ENCODE results near the gene ABCG1. TPM values are rescaled to one million over a fixed set of nuclear protein-coding genes. Genes with fewer than 3 reads are reported as not detected.

Gene ABCG1
- total RNA-seq, 1 donor from 2014 or later = 37.8 TPM

DNA sequence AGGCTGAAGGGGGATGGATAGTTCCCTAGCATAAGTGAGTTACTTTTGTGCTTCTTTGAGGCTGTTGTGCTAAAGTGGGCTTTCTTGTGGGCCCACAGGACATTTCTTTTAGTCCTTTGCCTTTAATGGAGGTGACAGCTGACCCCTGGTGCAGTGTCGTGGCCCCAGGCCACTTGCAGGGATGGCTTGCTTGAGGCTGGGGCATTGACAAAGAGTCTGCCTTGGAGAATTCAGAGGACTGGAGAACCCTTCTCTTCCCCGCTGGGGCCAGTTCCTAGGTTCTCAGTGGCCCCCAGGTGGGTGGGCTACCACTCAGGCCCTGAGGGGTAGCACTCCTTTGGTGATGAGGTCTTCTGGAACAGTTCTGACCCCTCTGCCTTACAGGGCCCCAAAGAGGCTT, 12.8 kb downstream of the ABCG1 start:
- DNase-seq (ENCODE audit: low read depth, low spot score) = no peak

GRCh38 chr21:42232176-42232825, 13.4 kb downstream of the ABCG1 start:
- no peak for DNase-seq (ENCODE audit: low read depth, low spot score)

DNA sequence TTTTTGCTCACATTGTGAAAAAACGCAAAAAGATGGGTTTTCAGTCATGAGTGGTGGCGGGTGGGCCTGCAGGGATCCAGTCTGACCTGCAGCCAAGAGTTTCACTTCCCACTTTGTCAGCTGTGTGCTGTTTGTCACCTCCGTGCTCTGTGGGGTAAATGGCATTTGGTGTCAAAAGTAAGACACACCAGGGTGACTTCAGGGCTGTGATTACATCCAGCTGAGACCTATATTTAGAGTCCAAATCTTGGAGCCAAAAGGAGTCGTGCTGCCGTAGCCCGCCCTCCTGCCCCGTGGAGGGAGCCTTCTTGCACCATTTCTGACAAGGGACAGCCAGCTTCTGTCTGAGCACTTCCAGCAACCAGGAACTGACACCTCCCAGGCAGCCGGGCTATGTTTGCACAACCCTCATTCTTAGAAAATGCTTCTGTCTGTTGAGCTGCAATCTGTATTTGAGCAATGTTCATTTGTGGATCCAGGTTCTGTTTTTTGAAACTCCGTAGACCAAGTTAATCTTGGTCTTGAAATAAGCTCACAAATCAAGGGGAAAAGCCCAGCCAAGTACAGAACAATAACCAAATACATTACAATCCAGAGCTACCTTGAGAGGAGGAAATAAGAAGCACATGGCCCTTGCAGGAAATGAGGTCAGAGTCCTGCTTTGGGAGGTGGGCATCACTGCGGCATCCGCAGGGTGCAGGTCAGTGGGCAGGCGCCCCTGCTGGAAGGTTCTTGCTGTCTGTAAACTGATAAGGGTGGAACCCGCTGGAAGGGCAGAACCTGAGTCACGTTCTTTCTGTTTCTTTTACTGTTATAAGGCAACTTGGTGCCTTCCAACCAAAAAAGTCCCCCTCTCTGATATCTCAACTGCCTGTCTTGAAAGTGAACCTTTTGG, 14.4 kb downstream of the ABCG1 start:
- DNase-seq (ENCODE audit: low read depth, low spot score) = peak; percentile 75

DNA sequence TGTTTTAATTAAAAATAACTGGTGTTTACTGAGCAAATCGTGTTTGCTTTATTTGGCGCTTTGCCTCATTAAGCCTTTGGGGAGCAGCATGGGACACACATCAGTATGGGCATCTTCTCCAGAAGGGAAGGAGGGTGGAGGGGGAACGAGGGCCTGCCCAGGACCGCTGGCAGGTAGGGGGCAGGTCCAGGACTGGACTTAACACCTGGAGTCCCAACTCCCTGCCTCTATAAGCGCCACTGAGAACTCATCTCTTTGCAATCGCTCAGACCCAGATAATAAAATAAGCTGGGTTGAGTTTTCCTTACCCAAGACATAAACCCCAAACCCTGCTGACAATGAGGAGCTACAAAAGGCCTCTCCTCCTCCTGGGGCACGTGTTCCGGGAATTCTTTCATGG, 15.1 kb downstream of the ABCG1 start:
- no peak for DNase-seq (ENCODE audit: low read depth, low spot score)

DNA sequence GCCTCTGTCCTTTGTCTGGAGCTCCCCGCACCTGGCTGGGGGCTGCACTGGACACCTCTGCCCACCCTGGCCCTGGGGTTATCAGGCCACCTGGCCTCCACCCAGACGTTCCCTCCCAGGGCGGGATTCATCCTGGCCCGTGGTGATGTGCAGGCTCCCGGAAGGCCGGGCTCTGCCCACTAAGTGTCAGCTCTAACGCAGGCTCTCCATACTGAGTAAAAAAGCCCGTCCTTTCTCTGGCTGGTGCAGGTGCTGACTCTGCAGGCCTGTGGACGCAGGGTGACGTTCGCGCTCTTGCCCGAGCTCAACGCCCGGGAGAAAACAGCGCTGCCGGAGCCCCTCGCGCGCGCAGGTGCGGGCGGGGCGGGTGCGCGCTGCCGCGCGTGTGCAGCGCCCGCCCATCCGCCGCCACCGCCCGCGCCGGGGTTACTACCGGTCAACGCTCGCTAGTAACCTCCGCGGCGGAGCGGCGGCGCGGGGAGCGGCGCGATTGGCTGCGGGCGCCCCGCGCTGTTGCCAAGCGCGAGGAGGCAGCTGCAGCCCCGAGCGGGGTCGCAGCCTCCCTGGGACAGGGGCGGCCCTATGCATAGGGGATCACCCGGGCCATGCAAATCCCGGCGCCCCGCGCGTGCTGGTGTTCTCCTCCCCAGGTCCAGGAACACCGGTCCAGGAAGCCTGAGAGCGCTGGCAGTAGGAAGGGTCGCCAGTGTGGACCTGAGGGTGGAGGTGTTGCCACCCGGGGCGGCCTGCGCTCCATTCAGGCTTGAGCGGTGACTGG, 15.7 kb downstream of the ABCG1 start:
- DNase-seq (ENCODE audit: low read depth, low spot score) = no peak

GRCh38 chr21:42235593-42235992, 16.7 kb downstream of the ABCG1 start:
- no peak for DNase-seq (ENCODE audit: low read depth, low spot score)

GRCh38 chr21:42236014-42236413, 17.1 kb downstream of the ABCG1 start:
- no peak for DNase-seq (ENCODE audit: low read depth, low spot score)

GRCh38 chr21:42236693-42237092, 17.8 kb downstream of the ABCG1 start:
- no peak for DNase-seq (ENCODE audit: low read depth, low spot score)

DNA sequence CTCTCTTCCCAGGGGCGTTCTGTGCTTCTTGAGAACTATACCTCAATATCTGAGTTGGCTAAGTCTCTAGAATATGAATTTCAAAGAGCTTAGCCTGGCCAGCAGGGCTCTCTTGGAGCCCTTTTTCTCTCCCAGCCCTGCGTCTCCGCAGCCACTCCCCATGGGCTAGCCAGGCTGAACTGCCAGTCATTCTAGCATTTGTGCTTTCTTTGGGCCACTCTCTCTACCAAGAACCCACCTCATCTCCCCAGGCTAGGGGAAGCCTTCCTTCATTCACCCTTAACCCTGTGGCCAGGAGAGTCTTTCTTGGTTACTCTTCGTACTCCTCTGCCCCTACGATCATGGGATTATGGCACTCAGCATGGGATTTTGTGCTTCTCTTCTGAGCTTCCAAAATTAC, 18.2 kb downstream of the ABCG1 start:
- no peak for DNase-seq (ENCODE audit: low read depth, low spot score)

DNA sequence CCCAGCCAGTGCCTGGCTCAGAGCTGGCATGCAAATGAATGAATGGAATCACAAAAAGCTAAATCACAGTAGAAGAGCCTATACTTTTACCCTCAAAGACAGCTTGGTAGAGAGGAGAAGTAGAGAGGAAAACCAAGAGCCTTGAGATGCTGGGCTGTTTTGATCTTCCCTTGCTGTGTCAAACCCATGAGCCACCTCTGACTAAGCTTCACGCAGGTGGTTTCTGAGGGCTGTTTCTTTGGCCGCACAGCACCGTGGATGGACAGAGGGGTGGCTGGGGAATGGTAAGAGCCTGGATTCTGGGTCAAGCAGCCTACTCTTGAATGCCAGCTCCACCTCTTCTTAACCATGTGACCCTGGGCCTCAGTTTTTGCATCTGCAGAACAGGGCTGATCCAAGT, 18.6 kb downstream of the ABCG1 start:
- no peak for DNase-seq (ENCODE audit: low read depth, low spot score)

DNA sequence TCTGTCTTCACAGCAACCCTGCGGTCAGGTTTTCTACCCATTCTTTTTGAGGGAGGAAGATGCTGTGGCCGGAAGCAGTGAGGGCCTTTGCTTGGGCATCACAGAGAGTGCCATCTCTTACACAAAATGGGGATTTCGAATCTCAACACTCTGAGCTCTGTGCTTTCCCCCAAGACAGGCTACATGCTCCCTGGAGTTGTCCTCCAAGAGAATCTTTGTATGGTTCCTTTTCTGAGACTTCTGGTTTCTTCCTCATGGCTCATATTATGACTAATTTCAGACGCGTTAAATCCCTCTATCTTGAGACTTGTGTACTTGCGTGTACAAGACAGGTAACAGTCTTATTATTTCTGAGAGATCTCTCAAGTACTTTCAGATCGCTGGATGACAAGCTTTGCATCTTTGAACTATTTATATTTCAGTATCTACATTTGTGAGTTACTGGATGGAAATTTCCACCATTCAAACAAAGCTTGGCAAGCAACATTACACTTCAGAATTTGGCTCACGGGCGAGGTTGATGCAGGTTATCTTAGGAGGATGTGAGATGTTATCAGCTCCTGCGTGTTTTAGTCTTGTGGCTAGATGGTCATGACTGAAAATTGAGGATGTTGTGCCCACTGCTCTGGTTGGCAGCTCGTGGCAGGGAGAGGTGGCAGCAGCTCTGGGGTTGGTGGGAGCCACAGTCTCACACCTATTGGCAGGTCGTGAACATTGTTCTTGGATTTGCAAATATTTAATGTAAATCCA, 19.4 kb downstream of the ABCG1 start:
- DNase-seq (ENCODE audit: low read depth, low spot score) = no peak

GRCh38 chr21:42239556-42239955, 20.6 kb downstream of the ABCG1 start:
- no peak for DNase-seq (ENCODE audit: low read depth, low spot score)

DNA sequence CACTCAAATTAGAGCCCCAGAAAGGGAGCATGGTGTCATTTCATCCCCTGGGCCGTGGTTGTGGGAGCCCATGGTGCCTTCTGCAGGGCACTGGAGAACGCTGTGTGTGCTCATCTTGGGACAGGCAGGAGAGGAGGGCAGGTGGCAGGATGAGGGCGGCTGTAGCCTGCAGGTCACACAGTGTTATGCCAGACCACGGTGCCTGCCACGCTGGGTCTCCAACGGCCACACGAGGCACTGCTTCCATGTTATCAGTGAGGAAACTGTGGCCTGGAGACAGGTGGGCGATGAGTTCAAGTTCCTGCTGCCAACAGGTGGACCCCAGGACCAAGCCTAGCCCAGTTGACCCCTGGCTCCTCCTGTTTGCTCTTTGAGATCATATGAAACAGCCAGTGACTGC, 21.0 kb downstream of the ABCG1 start:
- DNase-seq (ENCODE audit: low read depth, low spot score) = no peak

DNA sequence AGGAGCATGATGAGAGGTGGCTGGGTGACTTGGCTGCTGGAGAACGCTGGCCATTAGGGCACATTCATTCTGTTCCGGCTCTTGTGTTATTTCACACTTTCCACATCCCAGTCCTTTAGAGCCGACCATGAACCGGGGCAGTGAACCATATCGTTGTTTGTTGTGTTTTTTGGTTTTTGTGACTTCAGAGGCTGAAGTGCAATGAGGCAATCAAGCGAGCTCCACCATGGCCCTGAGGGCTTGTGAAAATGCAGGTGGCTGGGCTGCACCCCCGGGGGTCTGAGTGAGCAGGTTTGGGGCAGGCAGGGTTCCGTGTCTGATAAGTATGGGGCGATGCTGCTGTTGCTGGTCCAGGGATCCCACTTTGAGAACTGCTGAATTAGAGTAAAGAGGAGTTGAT, 23.7 kb downstream of the ABCG1 start:
- DNase-seq (ENCODE audit: low read depth, low spot score) = no peak

GRCh38 chr21:42243026-42243425, 24.1 kb downstream of the ABCG1 start:
- DNase-seq (ENCODE audit: low read depth, low spot score) = no peak

- no peak for DNase-seq (ENCODE audit: low read depth, low spot score)
Observed at GRCh38 chr21:42245331-42246193, 26.6 kb downstream of the ABCG1 start.

DNA sequence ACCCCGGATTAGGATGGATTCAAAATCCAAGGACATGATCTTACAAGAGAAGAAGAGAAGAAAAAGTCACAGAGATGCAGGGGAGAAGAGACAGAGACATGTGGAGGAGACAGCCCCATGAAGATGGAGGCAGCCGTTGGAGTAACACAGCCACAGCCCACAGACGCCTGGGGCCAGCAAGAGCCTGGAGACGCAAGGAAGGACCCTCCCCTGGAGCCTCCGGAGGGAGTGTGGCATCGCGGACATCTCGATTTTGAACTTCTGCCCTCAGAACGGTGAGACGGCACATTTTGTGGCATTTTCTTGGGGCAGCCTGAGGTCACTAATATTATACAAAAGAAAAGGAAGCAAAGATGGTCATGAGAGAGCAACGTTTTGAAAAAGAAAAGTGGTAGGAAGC, 28.8 kb downstream of the ABCG1 start:
- DNase-seq (ENCODE audit: low read depth, low spot score) = no peak

DNA sequence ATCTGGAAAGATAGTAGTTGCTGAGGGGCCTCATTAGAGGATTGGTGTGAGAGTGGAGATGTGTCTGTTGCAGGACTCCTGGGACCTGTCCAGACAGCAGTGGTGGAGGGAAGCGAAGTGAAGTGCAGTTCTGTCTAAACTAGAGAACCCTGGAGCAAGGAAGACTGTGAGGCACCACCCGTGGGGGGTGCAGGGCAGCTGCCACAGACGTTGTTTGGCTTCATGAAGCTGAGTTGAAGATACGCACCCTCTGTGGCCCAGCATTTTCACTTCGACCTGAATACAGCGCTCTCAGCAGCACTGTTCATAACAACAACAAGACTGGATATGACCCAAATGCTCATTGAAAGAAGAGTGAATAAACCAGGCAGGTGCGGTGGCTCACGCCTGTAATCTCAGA, 29.3 kb downstream of the ABCG1 start:
- no peak for DNase-seq (ENCODE audit: low read depth, low spot score)

GRCh38 chr21:42248783-42249597, 30.1 kb downstream of the ABCG1 start:
- DNase-seq (ENCODE audit: low read depth, low spot score) = no peak
